NCI-H2107 treated with DMSO at 0.1 percent for 48 hours (cell line): ENCODE results near the gene QPCTL.
"Not testable (repeated sequence)": the region's sequence is repeated elsewhere in the genome, so short reads cannot be mapped to it uniquely, and the experiment has no call there.

Experiments
- DNase-seq: peaks from one replicate; lab custom pipeline; 2025; ENCODE audit not compliant: unreplicated experiment; lab: John Stamatoyannopoulos, UW

QPCTL gene

GRCh38 chr19:45716359-45717130, 24.1 kb downstream of the QPCTL start:
- peak; percentile 4 for DNase-seq

GRCh38 chr19:45717131-45717982, 24.9 kb downstream of the QPCTL start:
- peak; percentile 90 for DNase-seq

- no peak for DNase-seq
These were observed 25.7 kb downstream of the QPCTL start for GRCh38 chr19:45717983-45718650.

GRCh38 chr19:45720065-45720464, 27.6 kb downstream of the QPCTL start:
- DNase-seq = not testable (repeated sequence)

GRCh38 chr19:45728683-45729082, 36.2 kb downstream of the QPCTL start:
- DNase-seq = not testable (repeated sequence)

- no peak for DNase-seq
These were observed 37.4 kb downstream of the QPCTL start for GRCh38 chr19:45729800-45730290.

DNA sequence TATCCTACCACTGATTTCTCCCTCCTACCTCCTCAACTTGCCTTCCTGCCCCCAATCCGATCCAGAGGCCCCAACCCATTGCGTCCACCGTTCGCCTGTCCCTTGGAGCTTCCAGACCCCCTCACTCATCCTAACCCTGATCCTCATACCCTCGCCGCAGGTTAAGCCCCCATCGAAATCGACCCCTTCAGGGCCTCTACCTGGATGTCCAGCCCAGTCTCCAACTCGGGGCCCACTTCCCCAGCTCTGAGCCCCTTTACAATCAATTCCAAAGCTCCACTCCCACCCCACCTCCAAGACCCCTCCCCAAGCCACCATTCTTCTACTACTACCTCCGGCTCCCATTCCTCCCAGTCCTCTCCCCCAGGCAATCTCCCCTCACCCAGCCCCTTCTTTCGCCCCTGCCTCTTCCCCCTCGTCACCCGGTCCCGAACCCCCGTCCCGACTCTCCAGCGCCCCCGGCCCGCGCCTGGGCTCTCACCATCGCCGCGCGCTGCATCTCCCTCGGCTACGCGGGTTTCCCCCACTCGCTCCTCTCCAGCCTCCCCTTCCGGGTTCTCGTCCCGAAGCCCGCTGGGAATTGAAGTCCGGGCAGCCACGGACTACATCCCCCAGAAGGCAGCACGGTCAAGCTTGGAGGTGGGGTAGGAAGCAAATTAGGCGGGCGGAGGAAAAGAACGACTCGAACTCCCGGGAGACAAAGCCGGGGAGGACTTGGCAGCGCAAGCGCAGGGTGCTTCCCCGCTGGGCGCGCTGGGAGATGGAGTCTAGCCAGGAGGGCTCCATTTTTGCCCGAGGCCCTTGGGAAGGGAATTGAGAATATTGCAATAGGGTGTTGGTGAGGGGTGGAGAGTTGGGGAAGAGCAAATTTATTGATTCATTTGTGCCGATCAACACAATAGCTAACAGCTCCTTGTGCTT, 38.2 kb downstream of the QPCTL start, which contains the start of gene FBXO46:
Gene FBXO46 (minus strand): TSS at position 529 of the 921 bp plus-strand sequence. CDS start 17,401 bp downstream, outside the sequence.
- peak; percentile 98 for DNase-seq

DNA sequence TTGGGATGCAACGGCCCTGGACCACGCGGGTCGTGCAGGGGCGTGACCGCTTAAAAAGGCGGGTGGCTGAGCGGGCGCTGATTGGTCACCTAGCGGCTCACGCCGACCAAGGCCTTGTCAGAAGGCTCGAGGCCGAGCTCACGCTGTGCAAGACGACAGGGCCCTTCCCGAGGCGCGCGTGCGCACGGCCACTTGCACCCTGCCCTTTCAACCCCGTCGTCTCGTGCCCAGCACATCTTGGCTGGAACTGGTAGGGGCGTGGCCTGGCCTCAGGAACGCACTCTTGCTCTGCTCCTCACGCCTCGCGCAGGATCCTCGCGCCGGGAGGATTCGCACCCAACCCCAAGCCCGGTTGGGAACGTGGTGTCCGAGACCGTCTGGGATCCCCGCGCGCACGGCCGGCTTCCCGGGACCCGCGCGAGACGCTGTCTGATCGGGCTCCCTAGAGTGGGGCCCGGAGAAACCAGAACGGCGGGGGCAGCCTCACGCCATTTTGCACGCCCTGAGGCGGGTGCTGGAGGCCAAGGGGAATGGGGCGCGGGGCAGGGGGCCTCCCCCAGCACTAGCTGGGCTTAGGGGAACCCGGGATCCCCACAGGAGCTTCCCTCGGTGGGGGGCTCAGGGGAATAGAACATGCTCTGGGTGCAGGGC, 40.8 kb downstream of the QPCTL start, which contains the start of gene MEIOSIN:
Gene MEIOSIN (plus strand): TSS at position 280 of the 651 bp plus-strand sequence. CDS start 1,938 bp downstream, outside the sequence.
- no peak for DNase-seq

- no peak for DNase-seq
These were observed 47.3 kb downstream of the QPCTL start for GRCh38 chr19:45739498-45740439.

- DNase-seq = no peak
These were observed 50.5 kb downstream of the QPCTL start for GRCh38 chr19:45742969-45743368.

DNA sequence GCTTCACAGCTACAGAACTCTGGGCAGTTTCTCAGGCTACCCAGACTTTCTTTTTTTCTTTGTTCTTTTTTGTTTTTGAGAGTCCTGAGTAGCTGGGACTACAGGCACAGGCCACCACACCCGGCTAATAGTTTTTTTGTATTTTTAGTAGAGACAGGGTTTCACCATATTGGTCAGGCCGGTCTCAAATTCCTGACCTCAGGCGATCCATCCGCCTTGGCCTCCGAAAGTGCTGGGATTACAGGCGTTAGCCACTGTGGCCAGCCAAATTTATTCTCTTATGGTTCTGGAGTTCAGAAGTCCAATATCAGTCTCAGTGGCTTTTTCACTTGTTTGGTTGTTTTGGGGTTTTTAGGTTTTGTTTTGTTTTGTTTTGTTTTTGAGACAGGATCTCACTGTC, 53.1 kb downstream of the QPCTL start:
- no peak for DNase-seq

DNA sequence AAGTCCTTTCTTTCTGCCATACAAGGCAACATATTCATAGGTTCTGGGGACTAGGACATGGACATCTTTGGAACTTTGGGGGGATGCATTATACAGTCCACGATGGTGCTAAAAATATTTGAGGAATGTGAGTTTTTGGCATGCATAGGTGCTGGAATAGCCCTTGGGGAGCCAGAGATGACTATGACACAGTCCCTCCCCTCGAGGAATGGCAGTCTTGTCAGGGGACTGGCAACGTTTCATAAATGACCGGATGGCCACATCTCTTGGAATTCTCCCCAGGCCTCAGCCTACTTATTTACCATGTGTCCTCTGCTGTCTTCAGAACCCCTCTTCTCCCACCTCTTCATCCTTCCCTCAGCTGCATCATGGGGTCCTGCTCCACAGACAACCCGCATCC, 54.4 kb downstream of the QPCTL start:
- no peak for DNase-seq

- no peak for DNase-seq
These were observed 55.0 kb downstream of the QPCTL start for GRCh38 chr19:45747513-45747912.

- not testable (repeated sequence) for DNase-seq
These were observed 59.0 kb downstream of the QPCTL start for GRCh38 chr19:45751483-45751882.

- no peak for DNase-seq
These were observed 60.2 kb downstream of the QPCTL start for GRCh38 chr19:45752639-45753038.

GRCh38 chr19:45753548-45753947, 61.1 kb downstream of the QPCTL start:
- no peak for DNase-seq
